ENCODE results near the gene SC5D.

GRCh38 chr11:121350314-121351082, 57.9 kb downstream of the SC5D start:
- TF ChIP-seq YY1 (IDR thresholded peaks at IDR 0.05; ENCODE audit: insufficient read depth, insufficient read length) (no peak), SUZ12 (IDR thresholded peaks at IDR 0.05; ENCODE audit: extremely low read depth, insufficient read depth, insufficient read length) (no peak)

All from NT2/D1 (cell line).